SJCRH30 (cell line): ENCODE results near the gene RIMS1. TPM values are rescaled to one million over a fixed set of nuclear protein-coding genes. Genes with fewer than 3 reads are reported as not detected.
A peak's percentile ranks its signal among the peaks of the same experiment; 100 is the strongest.

Experiments used
- DNase-seq, 2 experiments: peaks; one replicate each; pipeline ENCODE4 v3.0.0-alpha.2; 2015 to 2020
- H3K27ac ChIP-seq: fragments of 250-450 bp; sonication (Bioruptor Pico); 2 replicates; pipeline ENCODE4 v1.5.1; 2020; ENCODE audit warnings: mild to moderate bottlenecking, moderate library complexity
- H3K27me3 ChIP-seq: fragments of 250-450 bp; sonication (Bioruptor Pico); 2 replicates; pipeline ENCODE4 v1.5.1; 2020; ENCODE audit warnings: mild to moderate bottlenecking, moderate library complexity
- H3K36me3 ChIP-seq: fragments of 250-450 bp; sonication (Bioruptor Pico); 2 replicates; pipeline ENCODE4 v1.5.1; 2020; ENCODE audit warnings: mild to moderate bottlenecking, moderate library complexity
- H3K4me1 ChIP-seq: fragments of 250-450 bp; sonication (Bioruptor Pico); 2 replicates; pipeline ENCODE4 v1.5.1; 2020; ENCODE audit warnings: mild to moderate bottlenecking, moderate library complexity
- H3K4me3 ChIP-seq: fragments of 250-450 bp; sonication (Bioruptor Pico); 2 replicates; pipeline ENCODE4 v1.5.1; 2020; ENCODE audit warnings: mild to moderate bottlenecking, moderate library complexity
- H3K9me3 ChIP-seq: fragments of 250-450 bp; sonication (Bioruptor Pico); replicated peaks from 2 replicates; pipeline ENCODE4 v1.5.1; 2020; ENCODE audit warnings: mild to moderate bottlenecking, moderate library complexity
- total RNA-seq: library from RNA; depleted of rRNA; stranded (reverse); fragments of >200 nt; shearing (Covaris generic); gene quantifications from 2 replicates; pipeline ENCODE4 v1.2.3, GENCODE V29; 2014

RIMS1 gene
- total RNA-seq, 1 experiment from 2014 or later, result 0.24 TPM

DNA sequence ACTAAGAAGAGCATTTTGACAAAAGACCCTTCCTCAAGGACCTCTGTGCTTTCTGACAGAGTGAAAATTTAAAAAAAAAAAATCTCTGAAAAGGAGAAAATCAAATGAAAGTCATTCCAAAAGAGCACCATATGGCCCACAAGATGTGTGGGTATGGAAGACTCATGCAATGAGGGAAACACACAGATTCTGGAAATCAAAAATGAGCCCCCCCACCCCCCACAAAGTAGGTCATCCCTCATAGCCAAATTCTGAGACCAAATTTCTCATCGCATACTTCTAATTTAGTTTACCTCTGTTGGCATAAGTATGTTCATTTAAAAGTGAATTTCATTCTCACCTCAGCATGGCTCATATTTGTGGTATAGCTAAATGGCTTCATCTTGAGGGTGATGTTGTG is 554.3 kb downstream of the RIMS1 start:
- Histone ChIP-seq H3K4me3 (no peak overlapping the region), H3K9me3 (no peaks in the 10 kb centered on the region), H3K27me3 (peaks cover 13% of the 10 kb centered on the region; the same call in 1 of the 2 replicates), H3K36me3 (no peaks in the 10 kb centered on the region), H3K27ac (no peak overlapping the region), H3K4me1 (no peaks in the 10 kb centered on the region)
- no peak for DNase-seq

DNA sequence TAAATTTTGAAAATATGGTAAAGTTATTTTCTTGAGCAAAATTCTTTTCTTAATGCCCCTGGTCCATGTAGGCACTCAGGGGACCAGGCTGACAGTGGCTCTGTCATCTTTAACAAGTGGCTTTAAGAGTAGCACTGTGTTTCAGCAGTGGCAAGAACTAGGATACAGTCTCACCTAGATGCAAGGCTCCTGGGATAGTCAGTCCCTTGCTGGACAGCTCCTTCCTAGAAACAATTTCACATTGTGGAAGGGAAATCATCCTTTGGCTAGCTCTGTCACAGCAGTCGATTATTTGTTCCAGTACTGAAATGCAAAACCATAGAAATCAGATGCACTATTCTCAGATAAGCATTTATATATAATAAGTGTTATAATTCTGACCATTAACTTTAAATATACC is 560.1 kb downstream of the RIMS1 start:
- H3K27ac ChIP-seq, result no peak overlapping the region
- peaks cover 17% of the 10 kb centered on the region for H3K27me3 ChIP-seq
- H3K36me3 ChIP-seq, result no peaks in the 10 kb centered on the region
- DNase-seq, result peak in 1 of 2 experiments; percentile 17
- no peaks in the 10 kb centered on the region for H3K9me3 ChIP-seq
- H3K4me1 ChIP-seq, result no peaks in the 10 kb centered on the region
- H3K4me3 ChIP-seq, result no peak overlapping the region
